Peyer's patch (tissue), 4 donors: ENCODE results near the gene LSM3.

Experiments
- CTCF ChIP-seq, 6 experiments: fragments of 450-650 bp in 4 of 6; fragments of 200-600 bp in 2 of 6; sonication (generic) in 1 of 6; IDR thresholded peaks; one replicate each; pipeline ENCODE4 v1.5.1; 2017 to 2019; ENCODE audit warnings: antibody characterized with exemption in 6 of 6, mild to moderate bottlenecking in 3 of 6, moderate library complexity in 1 of 6
- POLR2A ChIP-seq, 2 donors: fragments of 450-650 bp; IDR thresholded peaks; one replicate each; pipeline ENCODE4 v1.5.1; 2017; ENCODE audit warnings: antibody characterized with exemption in 2 of 2, mild to moderate bottlenecking in 2 of 2, moderate library complexity in 2 of 2

GRCh38 chr3:14138878-14139655 is 39.5 kb upstream of the LSM3 start:
- no peak for TF ChIP-seq CTCF (IDR thresholded peaks at IDR 0.05)
- no peak for TF ChIP-seq POLR2A (IDR thresholded peaks at IDR 0.05)
